HepG2 (cell line): ENCODE data around the gene CDH23. TPM values are rescaled to one million over a fixed set of nuclear protein-coding genes. Genes with fewer than 3 reads are reported as not detected.

Experiments used
- ATAC-seq: fragments of 200-7000 bp; cut with Tn5 transposase; 3 replicates; pipeline ENCODE4 v1.9.1; 2020; ENCODE audit warnings: mild to moderate bottlenecking, moderate library complexity
- BruUV-seq: library from RNA; stranded (reverse); fragments of 400-500 nt; replicated peaks from 2 replicates; lab custom pipeline; 2021; lab: Mats Ljungman, UMichigan
- CTCF ChIA-PET: fragments of 300-600 bp; formaldehyde crosslinking; extraction: SDS; loops from one replicate; lab custom pipeline; 2021; ENCODE audit warnings: low total read pairs, inconsistent platforms, low intra/inter-chr PET ratio; lab: Yijun Ruan, JAX
- POLR2A ChIA-PET: fragments of 350-600 bp; sonication (Branson Sonifier 250); formaldehyde crosslinking; loops from one replicate; lab custom pipeline; 2020; ENCODE audit warnings: antibody characterized with exemption, inconsistent platforms; lab: Yijun Ruan, JAX
- DNase-seq: peaks from one replicate; pipeline ENCODE4 v3.0.0-alpha.2; 2015; ENCODE audit warnings: low spot score
- FAIRE-seq: peaks from 3 replicates; lab custom pipeline; 2011; peaks lifted over from hg19 to GRCh38; lab: Jason Lieb, UNC
- H2AFZ ChIP-seq: one replicate; pipeline ENCODE4 v1.6.1; 2011; ENCODE audit warnings: low read length, inconsistent platforms
- H3K27ac ChIP-seq: fragments of 300-600 bp; 3 replicates; pipeline ENCODE4 v1.8.0; 2011; ENCODE audit warnings: mixed run types, mild to moderate bottlenecking, mixed read lengths, low read length, inconsistent platforms; ENCODE audit not compliant: insufficient read depth; ENCODE audit errors: extremely low read length
- H3K27me3 ChIP-seq, 2 experiments: fragments of 200-600 bp in 1 of 2; 2 replicates in 1 of 2; 3 replicates in 1 of 2; pipeline versions ENCODE4 v1.6.0 to v1.8.0; 2011; ENCODE audit warnings: low read length in 2 of 2, mild to moderate bottlenecking in 2 of 2, moderate library complexity in 2 of 2, inconsistent platforms in 1 of 2; ENCODE audit not compliant: insufficient read depth in 2 of 2, control insufficient read depth in 1 of 2
- H3K36me3 ChIP-seq, 2 experiments: fragments of 200-600 bp in 1 of 2; replicated peaks in 1 of 2; 2 replicates in 1 of 2; 3 replicates in 1 of 2; pipeline versions ENCODE4 v1.5.1 to v1.8.0; 2011; ENCODE audit warnings: low read length in 2 of 2, inconsistent platforms in 1 of 2; ENCODE audit not compliant: insufficient read depth in 2 of 2, control insufficient read depth in 1 of 2
- H3K4me1 ChIP-seq: 2 replicates; pipeline ENCODE4 v1.5.1; 2012; ENCODE audit warnings: low read length, inconsistent platforms; ENCODE audit not compliant: insufficient read depth
- H3K4me2 ChIP-seq: 2 replicates; pipeline ENCODE4 v1.6.0; 2011; ENCODE audit warnings: low read depth, low read length, inconsistent platforms
- H3K4me3 ChIP-seq, 3 experiments: fragments of 200-600 bp in 1 of 3; sonication (generic), shearing (Covaris generic) in 1 of 3; replicated peaks in 1 of 3; 2 replicates each; pipeline ENCODE4 v1.5.1; 2011 to 2016; ENCODE audit warnings: low read length in 3 of 3, inconsistent platforms in 2 of 3, low read depth in 2 of 3, mild to moderate bottlenecking in 2 of 3, control low read depth in 1 of 3, mixed read lengths in 1 of 3; ENCODE audit not compliant: insufficient read depth in 1 of 3
- H3K79me2 ChIP-seq: one replicate; pipeline ENCODE4 v1.6.1; 2011; ENCODE audit warnings: low read length, inconsistent platforms; ENCODE audit not compliant: insufficient read depth
- H3K9ac ChIP-seq: 2 replicates; pipeline ENCODE4 v1.6.0; 2011; ENCODE audit warnings: mild to moderate bottlenecking, low read depth, low read length, inconsistent platforms; ENCODE audit not compliant: insufficient read depth
- H3K9me3 ChIP-seq: 2 replicates; pipeline ENCODE4 v1.5.1; 2012; ENCODE audit warnings: mild to moderate bottlenecking, low read length
- H4K20me1 ChIP-seq: 2 replicates; pipeline ENCODE4 v1.6.0; 2011; ENCODE audit warnings: inconsistent platforms, mild to moderate bottlenecking, low read length, moderate library complexity; ENCODE audit not compliant: insufficient read depth
- AGO1 ChIP-seq: fragments of 200-400 bp; formaldehyde crosslinking; IDR thresholded peaks from 2 replicates; pipeline ENCODE4 v1.6.1; 2017; ENCODE audit warnings: mild to moderate bottlenecking, low read depth, low read length, moderate library complexity; ENCODE audit not compliant: poor library complexity, severe bottlenecking
- CREB3 ChIP-seq: sonication (generic); formaldehyde crosslinking; IDR thresholded peaks from 2 replicates; pipeline ENCODE4 v1.5.0; 2020; ENCODE audit warnings: missing genetic modification reagents
- DNMT1 ChIP-seq: sonication (generic); formaldehyde crosslinking; IDR thresholded peaks from 2 replicates; pipeline ENCODE4 v1.5.1; 2020; ENCODE audit warnings: mild to moderate bottlenecking, missing genetic modification reagents
- FOXM1 ChIP-seq: sonication (generic); formaldehyde crosslinking; IDR thresholded peaks from 2 replicates; pipeline ENCODE4 v1.5.0; 2020; ENCODE audit warnings: missing genetic modification reagents
- MTF2 ChIP-seq: sonication (generic); formaldehyde crosslinking; IDR thresholded peaks from 2 replicates; pipeline ENCODE4 v1.5.0; 2020; ENCODE audit warnings: missing genetic modification reagents, borderline replicate concordance
- SOX6 ChIP-seq, 2 experiments: fragments of 450-650 bp in 1 of 2; sonication (generic) in 1 of 2; formaldehyde crosslinking in 1 of 2; IDR thresholded peaks; 2 replicates each; pipeline versions ENCODE4 v1.4.0 to v1.6.1; 2017 to 2020; ENCODE audit warnings: antibody characterized with exemption in 1 of 2, mild to moderate bottlenecking in 1 of 2, missing genetic modification reagents in 1 of 2
- TEAD2 ChIP-seq: sonication (generic); formaldehyde crosslinking; IDR thresholded peaks from 2 replicates; pipeline ENCODE4 v1.9.0; 2021; ENCODE audit warnings: missing genetic modification reagents
- TOPORS ChIP-seq: sonication (generic); formaldehyde crosslinking; IDR thresholded peaks from 2 replicates; pipeline ENCODE4 v1.8.0; 2023; ENCODE audit warnings: mild to moderate bottlenecking, missing genetic modification reagents
- ZNF121 ChIP-seq: sonication (generic); formaldehyde crosslinking; IDR thresholded peaks from 2 replicates; pipeline ENCODE4 v1.5.0; 2020; ENCODE audit warnings: mild to moderate bottlenecking, missing genetic modification reagents
- ZNF234 ChIP-seq: sonication (generic); formaldehyde crosslinking; conservative IDR thresholded peaks from 2 replicates; pipeline ENCODE4 v1.5.1; 2020; ENCODE audit warnings: mild to moderate bottlenecking, missing genetic modification reagents
- ZNF329 ChIP-seq: sonication (generic); formaldehyde crosslinking; IDR thresholded peaks from 2 replicates; pipeline ENCODE4 v1.9.0; 2021; ENCODE audit warnings: low read depth, mild to moderate bottlenecking, missing genetic modification reagents
- ZNF562 ChIP-seq: sonication (generic); formaldehyde crosslinking; IDR thresholded peaks from 2 replicates; pipeline ENCODE4 v1.8.0; 2022; ENCODE audit warnings: missing genetic modification reagents, borderline replicate concordance
- ZNF569 ChIP-seq: sonication (generic); formaldehyde crosslinking; IDR thresholded peaks from 2 replicates; pipeline ENCODE4 v1.5.0; 2020; ENCODE audit warnings: mild to moderate bottlenecking, missing genetic modification reagents, moderate library complexity, borderline replicate concordance
- ZNF703 ChIP-seq: sonication (generic); formaldehyde crosslinking; IDR thresholded peaks from 2 replicates; pipeline ENCODE4 v1.5.1; 2020; ENCODE audit warnings: missing genetic modification reagents, mild to moderate bottlenecking, moderate library complexity, borderline replicate concordance
- ZNF788 ChIP-seq: sonication (generic); formaldehyde crosslinking; IDR thresholded peaks from 2 replicates; pipeline ENCODE4 v1.5.0; 2020; ENCODE audit warnings: mild to moderate bottlenecking, missing genetic modification reagents, borderline replicate concordance
- ZXDC ChIP-seq: sonication (generic); formaldehyde crosslinking; IDR thresholded peaks from 2 replicates; pipeline ENCODE4 v1.5.0; 2020; ENCODE audit warnings: mild to moderate bottlenecking, missing genetic modification reagents
- WGBS: methylation state at CpG from one replicate; pipeline ENCODE4 v1.1.6; 2017; ENCODE audit warnings: low lambda C conversion rate; 5-methylcytosine and 5-hydroxymethylcytosine counted together
- in situ Hi-C: cut with HindIII; loops from 2 replicates; pipeline ENCODE4 v1.10.0; 2017; ENCODE audit warnings: low pct_unique_long_range_greater_than_20kb; ENCODE audit not compliant: extremely low pct_ligation_motif_present
- intact Hi-C: fragments of 100-400 bp; cut with micrococcal nuclease; formaldehyde crosslinking; loops from one replicate; pipeline ENCODE4 v1.10.0; 2022; ENCODE audit not compliant: unreplicated experiment
- polyA plus RNA-seq, 8 experiments: library from polyadenylated mRNA; depleted of rRNA in 3 of 8; stranded (reverse) in 7 of 8; unstranded in 1 of 8; fragments of >200 nt; fragmentation: Illumina TruSeq in 4 of 8; extraction: Trizol in 4 of 8; gene quantifications; 2 replicates each; pipeline versions ENCODE4 v1.2.1 to v1.2.3, GENCODE V29; 2011 to 2016; ENCODE audit warnings: low read depth in 4 of 8, missing spikeins in 1 of 8, mixed read lengths in 1 of 8; ENCODE audit not compliant: insufficient read depth in 1 of 8
- total RNA-seq, 5 experiments: library from RNA; depleted of rRNA; stranded (reverse); fragments of >200 nt; fragmentation: Illumina TruSeq; extraction: Trizol; gene quantifications; 2 replicates each; pipeline ENCODE4 v1.2.3, GENCODE V29; 2016; ENCODE audit warnings: low read depth in 1 of 5

CDH23 gene
- total and polyA plus RNA-seq, 2 of the 13 experiments (the other 11 are each of a cell fraction or from before 2014, with no cell fraction given) = 0.13 TPM; not detected in 1

DNA sequence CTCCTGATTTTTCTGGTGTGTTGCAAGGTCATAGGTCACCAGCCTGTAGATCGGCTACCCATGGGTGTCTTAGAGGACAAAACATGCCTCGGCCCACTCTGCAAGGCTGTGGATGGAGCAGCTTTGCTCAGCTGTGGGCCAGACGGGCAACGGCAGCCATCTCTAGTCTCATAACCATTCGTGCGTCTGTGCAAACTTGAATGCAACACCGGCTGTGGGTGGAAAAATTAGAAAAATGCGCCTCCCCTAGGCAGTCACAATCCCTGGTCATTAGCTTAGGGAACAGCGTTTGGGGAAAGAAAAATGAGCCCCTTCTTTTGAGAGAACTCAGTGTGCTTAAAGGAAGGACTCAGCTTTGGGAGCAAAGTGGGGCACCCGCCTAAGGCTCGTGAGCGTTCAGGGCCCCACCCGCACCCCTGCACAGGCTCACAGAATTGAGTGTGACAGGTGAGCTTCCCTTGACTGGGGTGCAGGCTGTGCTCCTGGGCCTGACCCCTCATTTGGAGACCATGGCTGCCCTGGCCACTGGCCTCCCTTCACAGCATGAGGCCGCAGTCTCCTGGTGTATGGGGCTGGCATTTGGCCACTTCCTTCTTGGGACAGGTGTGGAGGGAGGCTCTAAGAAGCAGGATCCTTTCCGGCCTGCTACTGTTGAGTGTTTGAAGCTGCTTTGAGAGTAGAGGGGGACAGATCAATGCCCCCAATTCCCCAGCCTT is 174.9 kb downstream of the CDH23 start:
- Histone ChIP-seq H3K4me2 (no peak overlapping the region), H3K9me3 (no peaks in the 10 kb centered on the region), H3K27me3 (peaks cover 3 to 37% of the 10 kb centered on the region in 2 experiments; a peak in 3 of 5 replicates), H3K4me1 (no peaks in the 10 kb centered on the region), H3K79me2 (no peaks in the 10 kb centered on the region), H2AFZ (no peak overlapping the region), H3K36me3 (no peaks in the 10 kb centered on the region), H4K20me1 (no peaks in the 10 kb centered on the region), H3K4me3 (no peak overlapping the region), H3K9ac (no peak overlapping the region), H3K27ac (no peak overlapping the region)
- CTCF ChIA-PET = no interaction called here
- no peak for DNase-seq
- in situ Hi-C loops = loop anchor here (5.0 kb wide), 1 partner anchor 254 kb away; the partner anchor contains the start of gene SLC29A3
- intact Hi-C loops = no loop called here
- 43% methylated on average over 14 of the region's 15 CpGs for WGBS
- TF ChIP-seq MTF2 (CRISPR knock-in tag) (no peak), TEAD2 (no peak), ZNF562 (CRISPR knock-in tag) (no peak), ZNF569 (CRISPR knock-in tag) (no peak), DNMT1 (CRISPR knock-in tag) (no peak), AGO1 (no peak), TOPORS (no peak), SOX6 (IDR thresholded peaks at IDR 0.05) (no peak), SOX6 (CRISPR knock-in tag; IDR thresholded peaks at IDR 0.05) (no peak), ZXDC (CRISPR knock-in tag) (no peak), CREB3 (CRISPR knock-in tag) (no peak), FOXM1 (CRISPR knock-in tag) (no peak), ZNF703 (no peak), ZNF329 (CRISPR knock-in tag) (no peak), ZNF234 (CRISPR knock-in tag) (no peak), ZNF121 (CRISPR knock-in tag) (no peak), ZNF788 (CRISPR knock-in tag) (no peak)
- no TSS peak for BruUV-seq
- ATAC-seq = no peak
- POLR2A ChIA-PET = no interaction called here
- FAIRE-seq = no peak
